GM12878 (cell line): ENCODE data around the gene LCN12. TPM values are rescaled to one million over a fixed set of nuclear protein-coding genes. Genes with fewer than 3 reads are reported as not detected.

Source experiments
- ATAC-seq: fragments of 200-7000 bp; cut with Tn5 transposase; 3 replicates; pipeline ENCODE4 v1.9.1; 2020; ENCODE audit warnings: mild to moderate bottlenecking, moderate library complexity
- BruUV-seq: library from RNA; stranded (reverse); fragments of 400-500 nt; replicated peaks from 2 replicates; lab custom pipeline; 2021; lab: Mats Ljungman, UMichigan
- CTCF ChIA-PET: fragments of 300-600 bp; sonication (Branson Sonifier 250); formaldehyde crosslinking; extraction: SDS; loops from one replicate; lab custom pipeline; 2021; ENCODE audit warnings: inconsistent platforms; lab: Yijun Ruan, JAX
- POLR2A ChIA-PET: fragments of 350-600 bp; formaldehyde crosslinking; extraction: SDS; loops from one replicate; lab custom pipeline; 2021; ENCODE audit warnings: inconsistent platforms; lab: Charles Lee
- RAD21 ChIA-PET: fragments of 300-600 bp; sonication (Branson Sonifier 250); formaldehyde crosslinking; loops from one replicate; lab custom pipeline; 2023; ENCODE audit warnings: antibody characterized with exemption; ENCODE audit not compliant: unreplicated experiment; lab: Charles Lee
- SMC1A ChIA-PET: fragments of 300-600 bp; sonication (Branson Sonifier 250); formaldehyde crosslinking; loops from one replicate; lab custom pipeline; 2023; ENCODE audit not compliant: unreplicated experiment, uncharacterized antibody; lab: Charles Lee
- DNase-seq: peaks from one replicate; pipeline ENCODE4 v3.0.0-alpha.2; 2011; ENCODE audit warnings: low read depth, low spot score
- FAIRE-seq: peaks from 3 replicates; lab custom pipeline; 2011; peaks lifted over from hg19 to GRCh38; lab: Jason Lieb, UNC
- H2AFZ ChIP-seq: 2 replicates; pipeline ENCODE4 v1.6.0; 2011; ENCODE audit warnings: low read depth, low read length, control low read depth; ENCODE audit not compliant: control insufficient read depth
- H3K27ac ChIP-seq: 2 replicates; pipeline ENCODE4 v1.5.1; 2011; ENCODE audit warnings: control low read depth; ENCODE audit not compliant: control insufficient read depth, insufficient read depth
- H3K27me3 ChIP-seq, 2 experiments: replicated peaks in 1 of 2; 2 replicates each; pipeline versions ENCODE4 v1.6.0 to v1.6.1; 2011; ENCODE audit warnings: low read length in 1 of 2; ENCODE audit not compliant: control insufficient read depth in 2 of 2, insufficient read depth in 2 of 2
- H3K36me3 ChIP-seq, 2 experiments: 2 replicates each; pipeline ENCODE4 v1.5.1; 2011; ENCODE audit warnings: low read length in 1 of 2; ENCODE audit not compliant: control insufficient read depth in 2 of 2, insufficient read depth in 2 of 2
- H3K4me1 ChIP-seq: 2 replicates; pipeline ENCODE4 v1.6.1; 2011; ENCODE audit warnings: mild to moderate bottlenecking, low read length, moderate library complexity, mixed read lengths; ENCODE audit not compliant: control insufficient read depth, insufficient read depth
- H3K4me2 ChIP-seq: 2 replicates; pipeline ENCODE4 v1.6.0; 2011; ENCODE audit warnings: control low read depth; ENCODE audit not compliant: control insufficient read depth, insufficient read depth
- H3K4me3 ChIP-seq: fragments of 200-600 bp; sonication (generic); 2 replicates; pipeline ENCODE4 v1.5.1; 2016
- H3K79me2 ChIP-seq: 2 replicates; pipeline ENCODE4 v1.6.0; 2011; ENCODE audit warnings: low read length; ENCODE audit not compliant: control insufficient read depth, insufficient read depth
- H3K9ac ChIP-seq: 2 replicates; pipeline ENCODE4 v1.8.0; 2011; ENCODE audit warnings: low read length, control low read depth, mixed read lengths; ENCODE audit not compliant: control insufficient read depth, insufficient read depth
- H3K9me3 ChIP-seq: replicated peaks from 3 replicates; pipeline ENCODE4 v1.5.1; 2011; ENCODE audit warnings: mild to moderate bottlenecking, low read length; ENCODE audit not compliant: control insufficient read depth, insufficient read depth
- H4K20me1 ChIP-seq: 2 replicates; pipeline ENCODE4 v1.6.0; 2011; ENCODE audit not compliant: control insufficient read depth, insufficient read depth
- BACH1 ChIP-seq: fragments of 450-650 bp; IDR thresholded peaks from 2 replicates; pipeline ENCODE4 v1.6.1; 2017; ENCODE audit warnings: mild to moderate bottlenecking, borderline replicate concordance
- HDAC2 ChIP-seq: fragments of 200-600 bp; sonication (generic); IDR thresholded peaks from 2 replicates; pipeline ENCODE4 v1.6.1; 2017
- MTA3 ChIP-seq: IDR thresholded peaks from 2 replicates; pipeline ENCODE4 v1.6.1; 2012; ENCODE audit warnings: low read length, inconsistent platforms, borderline replicate concordance
- TBL1XR1 ChIP-seq: IDR thresholded peaks from 2 replicates; pipeline ENCODE4 v1.6.1; 2012; ENCODE audit warnings: low read depth, low read length, improper control_type of control experiment
- YBX1 ChIP-seq: fragments of 450-650 bp; IDR thresholded peaks from 2 replicates; pipeline ENCODE4 v1.6.1; 2016; ENCODE audit warnings: antibody characterized with exemption
- WGBS: methylation state at CpG from one replicate; pipeline ENCODE4 v1.1.6; 2016; ENCODE audit warnings: low lambda C conversion rate; ENCODE audit not compliant: insufficient replicate concordance, insufficient coverage; ENCODE audit errors: missing lambda C conversion rate; 5-methylcytosine and 5-hydroxymethylcytosine counted together
- in situ Hi-C: fragments of 300-500 bp; cut with MboI; formaldehyde crosslinking; loops from 9 replicates; pipeline ENCODE4 v1.14.3; 2018; ENCODE audit warnings: mixed read lengths
- intact Hi-C: fragments of 100-400 bp; cut with micrococcal nuclease; formaldehyde crosslinking; loops from one replicate; pipeline ENCODE4 v1.14.2; 2022; ENCODE audit not compliant: unreplicated experiment
- polyA plus RNA-seq, 11 experiments: library from polyadenylated mRNA; depleted of rRNA in 4 of 11; unstranded in 6 of 11; stranded (reverse) in 5 of 11; fragments of >200 nt; fragmentation: Nextera tagmentation in 4 of 11; fragmentation: Illumina TruSeq in 1 of 11; extraction: Ambion mirVana in 4 of 11; extraction: Trizol in 1 of 11; gene quantifications; 1 replicate in 1 of 11; 2 replicates in 10 of 11; pipeline versions ENCODE4 v1.2.1 to v1.2.3, GENCODE V29; 2011 to 2016; ENCODE audit warnings: inconsistent platforms in 2 of 11, missing spikeins in 2 of 11, low read depth in 1 of 11
- total RNA-seq, 4 experiments: library from RNA; depleted of rRNA in 3 of 4; stranded (reverse); fragments of >200 nt in 3 of 4; fragmentation: Illumina TruSeq in 1 of 4; extraction: Trizol in 1 of 4; gene quantifications; 2 replicates each; pipeline versions ENCODE4 v1.2.1 to v1.2.3, GENCODE V29; 2013 to 2021
- TF ChIP-seq, protein P1 (sequence below): fragments of 450-650 bp; IDR thresholded peaks from 2 replicates; pipeline ENCODE4 v1.6.1; 2014; ENCODE audit warnings: mild to moderate bottlenecking
- TF ChIP-seq, protein P2 (sequence below): fragments of 450-650 bp; conservative IDR thresholded peaks from 2 replicates; pipeline ENCODE4 v1.6.1; 2017; ENCODE audit warnings: mild to moderate bottlenecking, moderate library complexity
- TF ChIP-seq, protein P3 (sequence below): fragments of 450-650 bp; IDR thresholded peaks from 2 replicates; pipeline ENCODE4 v1.6.1; 2018; ENCODE audit warnings: borderline replicate concordance, mild to moderate bottlenecking; ENCODE audit not compliant: partially characterized antibody

Gene LCN12
- total and polyA plus RNA-seq, 10 of the 15 experiments (the other 5 are each of a cell fraction or from before 2014, with no cell fraction given), result 0.06 to 0.64 (median 0.40) TPM; not detected in 3

DNA sequence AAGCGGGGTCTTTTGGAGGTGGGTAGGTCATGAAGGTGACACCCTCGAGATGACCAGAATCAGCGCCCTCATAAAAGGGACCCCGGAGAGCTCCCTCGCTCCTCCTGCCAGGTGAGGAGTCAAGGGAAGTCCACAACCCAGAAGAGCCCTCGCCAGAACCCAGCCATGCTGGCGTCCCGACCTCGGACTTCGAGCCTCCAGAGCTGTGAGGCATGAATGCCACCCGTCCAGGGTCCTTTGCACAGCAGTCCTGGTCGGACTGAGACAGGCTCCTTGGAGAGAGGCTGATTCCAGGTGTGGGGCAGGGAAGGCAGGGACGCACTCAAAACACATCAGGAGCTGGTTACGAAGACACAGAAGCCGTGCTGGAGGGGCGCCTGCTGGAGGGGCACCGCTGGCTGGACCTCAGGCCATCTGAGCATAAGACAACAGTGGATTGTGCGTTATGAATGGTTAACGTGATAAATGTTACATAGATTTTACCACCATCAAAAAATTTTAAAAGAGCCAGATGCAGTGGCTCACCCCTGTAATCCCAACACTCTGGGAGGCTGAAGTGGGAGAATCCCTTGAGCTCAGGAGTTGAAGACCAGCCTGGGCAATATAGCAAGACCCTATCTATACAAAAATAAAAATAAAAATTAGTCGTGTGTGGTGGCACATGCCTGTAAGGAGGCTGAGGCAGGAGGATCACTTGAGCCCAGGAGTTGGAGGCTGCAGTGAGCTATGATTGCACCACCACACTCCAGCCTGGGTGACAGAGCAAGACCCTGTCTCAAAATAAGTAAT is 50.0 kb downstream of the LCN12 start:
- WGBS, result 72% methylated on average over 20 of the region's 20 CpGs
- Histone ChIP-seq H3K9ac (no peak overlapping the region), H3K36me3 (no peaks in the 10 kb centered on the region), H3K9me3 (peaks cover 2% of the 10 kb centered on the region; the same call in 2 of the 3 replicates), H3K4me1 (peaks cover 26% of the 10 kb centered on the region), H2AFZ (no peak overlapping the region), H3K27me3 (peaks cover 0 to 6% of the 10 kb centered on the region in 2 experiments; a peak in 2 of 4 replicates), H4K20me1 (no peaks in the 10 kb centered on the region), H3K4me2 (no peak overlapping the region), H3K4me3 (no peak overlapping the region), H3K27ac (no peak overlapping the region), H3K79me2 (no peaks in the 10 kb centered on the region)
- TF ChIP-seq, protein P1, sequence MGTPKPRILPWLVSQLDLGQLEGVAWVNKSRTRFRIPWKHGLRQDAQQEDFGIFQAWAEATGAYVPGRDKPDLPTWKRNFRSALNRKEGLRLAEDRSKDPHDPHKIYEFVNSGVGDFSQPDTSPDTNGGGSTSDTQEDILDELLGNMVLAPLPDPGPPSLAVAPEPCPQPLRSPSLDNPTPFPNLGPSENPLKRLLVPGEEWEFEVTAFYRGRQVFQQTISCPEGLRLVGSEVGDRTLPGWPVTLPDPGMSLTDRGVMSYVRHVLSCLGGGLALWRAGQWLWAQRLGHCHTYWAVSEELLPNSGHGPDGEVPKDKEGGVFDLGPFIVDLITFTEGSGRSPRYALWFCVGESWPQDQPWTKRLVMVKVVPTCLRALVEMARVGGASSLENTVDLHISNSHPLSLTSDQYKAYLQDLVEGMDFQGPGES, result no peak
- no peak for TF ChIP-seq MTA3
- TF ChIP-seq, protein P2, sequence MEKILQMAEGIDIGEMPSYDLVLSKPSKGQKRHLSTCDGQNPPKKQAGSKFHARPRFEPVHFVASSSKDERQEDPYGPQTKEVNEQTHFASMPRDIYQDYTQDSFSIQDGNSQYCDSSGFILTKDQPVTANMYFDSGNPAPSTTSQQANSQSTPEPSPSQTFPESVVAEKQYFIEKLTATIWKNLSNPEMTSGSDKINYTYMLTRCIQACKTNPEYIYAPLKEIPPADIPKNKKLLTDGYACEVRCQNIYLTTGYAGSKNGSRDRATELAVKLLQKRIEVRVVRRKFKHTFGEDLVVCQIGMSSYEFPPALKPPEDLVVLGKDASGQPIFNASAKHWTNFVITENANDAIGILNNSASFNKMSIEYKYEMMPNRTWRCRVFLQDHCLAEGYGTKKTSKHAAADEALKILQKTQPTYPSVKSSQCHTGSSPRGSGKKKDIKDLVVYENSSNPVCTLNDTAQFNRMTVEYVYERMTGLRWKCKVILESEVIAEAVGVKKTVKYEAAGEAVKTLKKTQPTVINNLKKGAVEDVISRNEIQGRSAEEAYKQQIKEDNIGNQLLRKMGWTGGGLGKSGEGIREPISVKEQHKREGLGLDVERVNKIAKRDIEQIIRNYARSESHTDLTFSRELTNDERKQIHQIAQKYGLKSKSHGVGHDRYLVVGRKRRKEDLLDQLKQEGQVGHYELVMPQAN, result no peak
- TF ChIP-seq BACH1, result no peak
- TF ChIP-seq TBL1XR1, result no peak
- TF ChIP-seq YBX1, result no peak
- no peak for TF ChIP-seq HDAC2
- TF ChIP-seq, protein P3, sequence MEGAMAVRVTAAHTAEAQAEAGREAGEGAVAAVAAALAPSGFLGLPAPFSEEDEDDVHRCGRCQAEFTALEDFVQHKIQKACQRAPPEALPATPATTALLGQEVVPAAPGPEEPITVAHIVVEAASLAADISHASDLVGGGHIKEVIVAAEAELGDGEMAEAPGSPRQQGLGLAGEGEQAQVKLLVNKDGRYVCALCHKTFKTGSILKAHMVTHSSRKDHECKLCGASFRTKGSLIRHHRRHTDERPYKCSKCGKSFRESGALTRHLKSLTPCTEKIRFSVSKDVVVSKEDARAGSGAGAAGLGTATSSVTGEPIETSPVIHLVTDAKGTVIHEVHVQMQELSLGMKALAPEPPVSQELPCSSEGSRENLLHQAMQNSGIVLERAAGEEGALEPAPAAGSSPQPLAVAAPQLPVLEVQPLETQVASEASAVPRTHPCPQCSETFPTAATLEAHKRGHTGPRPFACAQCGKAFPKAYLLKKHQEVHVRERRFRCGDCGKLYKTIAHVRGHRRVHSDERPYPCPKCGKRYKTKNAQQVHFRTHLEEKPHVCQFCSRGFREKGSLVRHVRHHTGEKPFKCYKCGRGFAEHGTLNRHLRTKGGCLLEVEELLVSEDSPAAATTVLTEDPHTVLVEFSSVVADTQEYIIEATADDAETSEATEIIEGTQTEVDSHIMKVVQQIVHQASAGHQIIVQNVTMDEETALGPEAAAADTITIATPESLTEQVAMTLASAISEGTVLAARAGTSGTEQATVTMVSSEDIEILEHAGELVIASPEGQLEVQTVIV, result no peak
- ChIA-PET CTCF (interaction anchor here (1.3 to 1.7 kb wide), 4 partner anchors 9 to 54 kb away, joined by 3 to 13 read pairs (median 5); partner anchors contain the start of gene PAXX), RAD21 (interaction anchor here (3.6 kb wide), 1 partner anchor 33 kb away, joined by 16 read pairs; no protein-coding TSS in a partner anchor), POLR2A (interaction anchor here (0.6 kb wide), 2 partner anchors 210 to 222 kb away, joined by 3 read pairs; no protein-coding TSS in a partner anchor), SMC1A (interaction anchor here (0.6 kb wide), 1 partner anchor 191 kb away, joined by 3 read pairs; no protein-coding TSS in a partner anchor)
- ATAC-seq (no peak), DNase-seq (no peak), FAIRE-seq (no peak)
- in situ Hi-C loops (no loop called here), intact Hi-C loops (no loop called here)
- BruUV-seq, result no TSS peak
